Sigmoid colon (tissue), 7 donors: ENCODE results near the gene EEIG2. TPM values are rescaled to one million over a fixed set of nuclear protein-coding genes. Genes with fewer than 3 reads are reported as not detected.
"Not testable (repeated sequence)": the region's sequence is repeated elsewhere in the genome, so short reads cannot be mapped to it uniquely, and the experiment has no call there.

ENCODE experiments used
- DNase-seq: peaks from one replicate; pipeline ENCODE4 v3.0.0-alpha.2; 2019
- H3K27ac ChIP-seq, 4 donors: fragments of 200-600 bp; sonication (generic); one replicate each; pipeline ENCODE4 v1.5.1; 2016 to 2019; ENCODE audit warnings: mild to moderate bottlenecking in 1 of 4
- H3K27me3 ChIP-seq, 3 donors: fragments of 200-600 bp; sonication (generic); one replicate each; pipeline ENCODE4 v1.5.1; 2019; ENCODE audit warnings: mild to moderate bottlenecking in 1 of 3
- H3K36me3 ChIP-seq, 4 donors: fragments of 200-600 bp; sonication (generic); one replicate each; pipeline ENCODE4 v1.5.1; 2016 to 2019
- H3K4me1 ChIP-seq, 4 donors: fragments of 200-600 bp; sonication (generic); one replicate each; pipeline ENCODE4 v1.5.1; 2017 to 2019
- H3K4me3 ChIP-seq, 4 donors: fragments of 200-600 bp; sonication (generic); one replicate each; pipeline ENCODE4 v1.5.1; 2017 to 2019; ENCODE audit warnings: mild to moderate bottlenecking in 2 of 4, moderate library complexity in 1 of 4
- H3K9me3 ChIP-seq, 4 donors: fragments of 200-600 bp in 3 of 4; sonication (generic) in 3 of 4; one replicate each; pipeline versions ENCODE4 v1.5.1 to v1.6.1; 2013 to 2019
- CTCF ChIP-seq, 4 experiments: fragments of 450-650 bp in 3 of 4; fragments of 200-600 bp in 1 of 4; IDR thresholded peaks; one replicate each; pipeline ENCODE4 v1.5.1; 2016 to 2019; ENCODE audit warnings: antibody characterized with exemption in 4 of 4, mild to moderate bottlenecking in 3 of 4, moderate library complexity in 2 of 4
- EP300 ChIP-seq, 4 donors: sonication (generic); formaldehyde crosslinking; IDR thresholded peaks; one replicate each; pipeline ENCODE4 v1.6.1; 2017; ENCODE audit warnings: antibody characterized with exemption in 4 of 4
- POLR2A ChIP-seq, 2 donors: fragments of 450-650 bp; IDR thresholded peaks; one replicate each; pipeline ENCODE4 v1.6.1; 2016; ENCODE audit warnings: antibody characterized with exemption in 2 of 2, mild to moderate bottlenecking in 2 of 2, moderate library complexity in 2 of 2
- POLR2AphosphoS5 ChIP-seq, 4 donors: sonication (generic); formaldehyde crosslinking; IDR thresholded peaks; one replicate each; pipeline ENCODE4 v1.6.1; 2017; ENCODE audit warnings: antibody characterized with exemption in 4 of 4
- WGBS, 2 donors: extraction: QIAGEN DNeasy Blood & Tissue Kit; methylation state at CpG; one replicate each; pipeline ENCODE4 v1.1.7; 2013; 5-methylcytosine and 5-hydroxymethylcytosine counted together
- intact Hi-C: fragments of 100-400 bp; cut with DNase I; formaldehyde crosslinking; loops from one replicate; pipeline ENCODE4 v1.15.1; 2023
- polyA plus RNA-seq, 3 donors: library from polyadenylated mRNA; stranded (reverse); fragments of 200-250 nt; gene quantifications; one replicate each; pipeline ENCODE4 v1.2.3, GENCODE V29; 2013
- total RNA-seq, 4 donors: library from RNA; depleted of rRNA; stranded (reverse); fragments of >200 nt; gene quantifications; one replicate each; pipeline ENCODE4 v1.1.0, GENCODE V29; 2016
- donor health status: healthy with polysubstance abuse.
- donor health status: Bipolar disorder and iron deficiency.
- donor health status: healthy.

EEIG2 gene
- total and polyA plus RNA-seq, 7 donors: 10.6 to 17.2 (median 12.0) TPM

GRCh38 chr1:108531444-108531843, 28.5 kb upstream of the EEIG2 start:
- Histone ChIP-seq H3K4me1 (no peaks in the 10 kb centered on the region), H3K36me3 (no peaks in the 10 kb centered on the region), H3K27ac (no peak overlapping the region), H3K4me3 (no peak overlapping the region), H3K27me3 (no peaks in the 10 kb centered on the region), H3K9me3 (no peaks in the 10 kb centered on the region)
- intact Hi-C loops: no loop called here
- WGBS, 2 donors: 48 to 72% methylated on average over 4 of the region's 4 CpGs
- TF ChIP-seq POLR2AphosphoS5 (IDR thresholded peaks at IDR 0.05) (no peak), POLR2A (IDR thresholded peaks at IDR 0.05) (no peak), EP300 (IDR thresholded peaks at IDR 0.05) (no peak), CTCF (IDR thresholded peaks at IDR 0.05) (no peak)
- no peak for DNase-seq

- Histone ChIP-seq H3K27me3 (no peaks in the 10 kb centered on the region), H3K36me3 (no peaks in the 10 kb centered on the region), H3K27ac (no peak overlapping the region), H3K4me1 (no peaks in the 10 kb centered on the region), H3K9me3 (no peaks in the 10 kb centered on the region), H3K4me3 (no peak overlapping the region)
- 70% methylated on average over 4 of the region's 4 CpGs for WGBS, 2 donors
- intact Hi-C loops: no loop called here
- DNase-seq: no peak
- TF ChIP-seq CTCF (IDR thresholded peaks at IDR 0.05): no peak
- no peak for TF ChIP-seq EP300 (IDR thresholded peaks at IDR 0.05)
- no peak for TF ChIP-seq POLR2A (IDR thresholded peaks at IDR 0.05)
- TF ChIP-seq POLR2AphosphoS5 (IDR thresholded peaks at IDR 0.05): no peak
These were observed 27.2 kb upstream of the EEIG2 start for GRCh38 chr1:108532730-108533129.

- DNase-seq: no peak
These were observed 26.4 kb upstream of the EEIG2 start for GRCh38 chr1:108533351-108534083.

GRCh38 chr1:108534759-108535158, 25.1 kb upstream of the EEIG2 start:
- H3K36me3 ChIP-seq: no peaks in the 10 kb centered on the region
- no peaks in the 10 kb centered on the region for H3K4me1 ChIP-seq
- no peak overlapping the region for H3K27ac ChIP-seq
- H3K9me3 ChIP-seq: no peaks in the 10 kb centered on the region
- 98 to 99% methylated on average over 3 of the region's 3 CpGs for WGBS, 2 donors
- TF ChIP-seq POLR2A (IDR thresholded peaks at IDR 0.05): no peak
- no peak for TF ChIP-seq CTCF (IDR thresholded peaks at IDR 0.05)
- no peaks in the 10 kb centered on the region for H3K27me3 ChIP-seq
- H3K4me3 ChIP-seq: no peak overlapping the region
- DNase-seq: no peak
- intact Hi-C loops: no loop called here

More at GRCh38 chr1:108533351-108534083, 26.4 kb upstream of the EEIG2 start:
- Histone ChIP-seq H3K27me3 (no peaks in the 10 kb centered on the region), H3K27ac (no peak overlapping the region), H3K4me1 (no peaks in the 10 kb centered on the region), H3K36me3 (no peaks in the 10 kb centered on the region), H3K9me3 (no peaks in the 10 kb centered on the region), H3K4me3 (no peak overlapping the region)
- intact Hi-C loops: no loop called here
- 12 to 47% methylated on average over 10 of the region's 10 CpGs for WGBS, 2 donors
- TF ChIP-seq CTCF (IDR thresholded peaks at IDR 0.05) (no peak), POLR2A (IDR thresholded peaks at IDR 0.05) (no peak), POLR2AphosphoS5 (IDR thresholded peaks at IDR 0.05) (no peak), EP300 (IDR thresholded peaks at IDR 0.05) (no peak)

GRCh38 chr1:108535315-108535897, 24.5 kb upstream of the EEIG2 start:
- H3K4me1 ChIP-seq, H3K4me3 ChIP-seq, H3K27me3 ChIP-seq, DNase-seq, H3K27ac ChIP-seq, H3K9me3 ChIP-seq, H3K36me3 ChIP-seq, intact Hi-C loops: not testable (repeated sequence)
- WGBS, 2 donors: 86 to 90% methylated on average over 2 of the region's 6 CpGs

- H3K36me3 ChIP-seq, H3K27me3 ChIP-seq, H3K4me3 ChIP-seq, DNase-seq, H3K4me1 ChIP-seq, H3K27ac ChIP-seq, intact Hi-C loops, H3K9me3 ChIP-seq: not testable (repeated sequence)
- WGBS, 2 donors: 97 to 98% methylated on average over 27 of the region's 27 CpGs
These were observed 23.9 kb upstream of the EEIG2 start for GRCh38 chr1:108536021-108536420.

- intact Hi-C loops, H3K9me3 ChIP-seq, H3K27ac ChIP-seq, H3K27me3 ChIP-seq, H3K4me3 ChIP-seq, H3K36me3 ChIP-seq, DNase-seq, H3K4me1 ChIP-seq: not testable (repeated sequence)
- WGBS, 2 donors: 44 to 84% methylated on average over 4 of the region's 4 CpGs
These were observed 23.1 kb upstream of the EEIG2 start for GRCh38 chr1:108536791-108537190.
